AG10803 (cell line): Measurements from ENCODE around the gene PGC.

ENCODE experiments used
- DNase-seq: peaks from one replicate; pipeline ENCODE4 v3.0.0; 2010; ENCODE audit warnings: low read depth
- H3K4me3 ChIP-seq: 2 replicates; pipeline ENCODE4 v1.5.1; 2011; ENCODE audit warnings: mild to moderate bottlenecking, low read length, control low read depth
- TF ChIP-seq, protein P1 (sequence below): conservative IDR thresholded peaks from 2 replicates; pipeline ENCODE4 v1.5.1; 2011; ENCODE audit warnings: mild to moderate bottlenecking, low read length, control low read depth, inconsistent platforms

The PGC gene

DNA sequence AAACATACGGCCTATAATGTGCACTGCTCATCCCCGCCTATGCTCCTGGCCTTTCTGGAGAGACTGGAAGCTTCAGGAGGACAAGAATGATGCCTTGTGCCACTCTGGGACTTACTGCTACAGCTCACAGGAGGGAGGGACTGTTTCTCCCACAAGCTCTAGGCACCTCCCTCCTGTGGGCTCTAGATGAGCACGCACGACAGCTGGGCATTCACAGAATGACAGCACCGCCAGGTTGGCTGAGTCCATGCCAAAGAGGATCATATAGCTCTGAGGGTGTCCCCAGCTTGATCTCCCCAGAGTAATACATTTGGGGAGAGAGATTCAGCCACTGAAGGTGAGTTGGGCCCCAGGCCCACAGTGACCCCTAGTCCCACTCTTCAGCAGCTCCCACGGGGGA, 10.1 kb upstream of the PGC start:
- DNase-seq = no peak
- TF ChIP-seq, protein P1, sequence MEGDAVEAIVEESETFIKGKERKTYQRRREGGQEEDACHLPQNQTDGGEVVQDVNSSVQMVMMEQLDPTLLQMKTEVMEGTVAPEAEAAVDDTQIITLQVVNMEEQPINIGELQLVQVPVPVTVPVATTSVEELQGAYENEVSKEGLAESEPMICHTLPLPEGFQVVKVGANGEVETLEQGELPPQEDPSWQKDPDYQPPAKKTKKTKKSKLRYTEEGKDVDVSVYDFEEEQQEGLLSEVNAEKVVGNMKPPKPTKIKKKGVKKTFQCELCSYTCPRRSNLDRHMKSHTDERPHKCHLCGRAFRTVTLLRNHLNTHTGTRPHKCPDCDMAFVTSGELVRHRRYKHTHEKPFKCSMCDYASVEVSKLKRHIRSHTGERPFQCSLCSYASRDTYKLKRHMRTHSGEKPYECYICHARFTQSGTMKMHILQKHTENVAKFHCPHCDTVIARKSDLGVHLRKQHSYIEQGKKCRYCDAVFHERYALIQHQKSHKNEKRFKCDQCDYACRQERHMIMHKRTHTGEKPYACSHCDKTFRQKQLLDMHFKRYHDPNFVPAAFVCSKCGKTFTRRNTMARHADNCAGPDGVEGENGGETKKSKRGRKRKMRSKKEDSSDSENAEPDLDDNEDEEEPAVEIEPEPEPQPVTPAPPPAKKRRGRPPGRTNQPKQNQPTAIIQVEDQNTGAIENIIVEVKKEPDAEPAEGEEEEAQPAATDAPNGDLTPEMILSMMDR = no peak
- H3K4me3 ChIP-seq = no peak overlapping the region

DNA sequence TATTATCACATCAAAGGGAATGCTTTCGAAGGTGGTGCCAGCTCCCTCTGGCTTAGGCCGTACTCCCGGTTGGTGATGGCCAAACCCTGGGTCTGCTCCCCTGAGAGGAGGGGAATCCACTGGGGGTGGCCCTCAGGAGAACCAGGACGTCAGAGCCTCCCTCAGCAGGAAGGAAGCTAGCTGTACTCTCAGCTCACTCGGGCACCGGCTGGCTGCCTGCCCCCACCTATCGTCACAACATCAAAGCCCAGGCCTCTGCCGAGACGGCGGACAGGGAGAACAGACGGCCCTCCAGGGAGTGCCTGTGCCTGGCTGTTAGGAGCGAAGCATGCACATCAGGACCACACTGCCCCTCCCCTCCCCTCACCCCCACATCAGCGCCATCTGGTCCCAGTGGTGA, 9.2 kb upstream of the PGC start:
- TF ChIP-seq, protein P1 = no peak
- H3K4me3 ChIP-seq = no peak overlapping the region

DNA sequence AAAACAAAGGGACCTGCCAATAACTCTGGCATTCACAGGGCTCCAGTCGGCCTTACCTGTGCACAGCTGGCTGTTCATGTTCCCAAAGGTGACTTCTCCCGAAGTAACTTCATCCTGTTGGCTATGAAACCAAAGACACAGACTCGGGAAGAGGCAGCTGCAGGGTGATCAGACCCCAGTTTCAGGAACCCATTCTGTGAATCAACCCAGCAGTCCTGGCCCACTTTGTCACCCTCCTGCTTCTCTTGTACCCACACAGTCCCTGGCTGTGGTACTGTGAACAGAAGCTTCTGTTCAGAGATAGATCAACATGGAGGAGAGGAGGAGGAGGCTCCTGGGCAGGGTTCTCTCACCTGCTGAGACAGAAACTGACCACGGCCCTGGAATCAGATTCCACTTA, 8.7 kb upstream of the PGC start:
- DNase-seq = no peak
- TF ChIP-seq, protein P1 = no peak
- H3K4me3 ChIP-seq = no peak overlapping the region

More for the DNA sequence above, 9.2 kb upstream of the PGC start:
- no peak for DNase-seq

DNA sequence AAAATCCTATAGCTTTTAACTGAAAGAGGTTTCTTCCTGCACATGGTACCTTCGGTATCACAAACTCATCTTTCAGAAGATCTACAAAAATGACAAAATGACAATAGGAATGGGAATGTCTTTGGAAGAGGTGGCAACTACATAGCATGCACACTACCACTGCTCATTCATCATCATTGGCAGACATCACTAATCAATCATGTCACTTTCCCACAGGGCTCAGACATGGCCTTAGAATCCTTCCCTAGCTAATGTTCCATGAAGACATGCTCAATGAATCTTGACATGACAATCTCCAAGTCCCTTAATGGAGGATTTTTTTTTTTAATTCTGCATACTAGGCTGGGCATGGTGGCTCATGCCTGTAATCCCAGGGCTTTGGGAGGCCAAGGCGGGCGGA, 3.2 kb upstream of the PGC start:
- TF ChIP-seq, protein P1 = no peak
- no peak for DNase-seq
- no peak overlapping the region for H3K4me3 ChIP-seq

DNA sequence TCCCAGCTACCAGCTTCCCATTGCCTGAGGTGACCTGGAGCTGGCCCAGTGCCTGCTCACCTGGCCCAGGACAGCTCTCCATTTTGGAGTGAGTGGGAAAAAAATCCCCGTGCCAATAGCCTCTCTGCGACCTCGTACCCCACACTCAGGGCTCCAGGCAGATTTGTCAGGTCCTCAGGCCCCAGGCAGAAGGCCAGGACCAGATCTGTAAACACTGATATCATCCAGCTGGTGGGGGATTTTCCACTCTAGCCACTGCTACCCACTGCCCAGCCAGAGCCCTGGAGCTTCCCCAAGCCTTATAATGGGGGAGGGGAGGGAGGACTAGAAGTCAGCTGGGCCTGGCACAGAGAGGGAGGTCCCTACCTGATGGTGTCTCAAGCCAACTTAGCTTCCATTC, 1.3 kb upstream of the PGC start:
- no peak for DNase-seq
- TF ChIP-seq, protein P1 = no peak
- H3K4me3 ChIP-seq = no peak overlapping the region

DNA sequence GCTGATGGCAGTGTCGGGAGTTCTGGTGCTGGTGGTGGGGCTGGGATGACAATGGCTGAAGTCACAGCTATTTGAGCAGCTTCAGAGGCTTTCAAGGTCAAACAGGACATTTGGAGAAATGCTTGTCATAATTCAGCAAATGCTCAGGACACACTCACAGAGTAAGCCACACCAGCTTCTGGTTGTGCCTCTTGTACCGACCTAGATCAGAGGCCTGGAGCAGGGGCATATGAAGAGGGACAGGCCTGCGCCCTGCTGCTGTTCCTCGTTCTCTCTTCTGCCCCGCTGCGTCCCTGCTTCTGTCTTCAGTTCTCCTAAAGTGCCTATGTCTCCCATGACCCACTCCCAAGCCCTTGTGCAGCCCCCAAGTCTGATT, 893 bp upstream of the PGC start:
- H3K4me3 ChIP-seq = no peak overlapping the region
- TF ChIP-seq, protein P1 = no peak
- no peak for DNase-seq

DNA sequence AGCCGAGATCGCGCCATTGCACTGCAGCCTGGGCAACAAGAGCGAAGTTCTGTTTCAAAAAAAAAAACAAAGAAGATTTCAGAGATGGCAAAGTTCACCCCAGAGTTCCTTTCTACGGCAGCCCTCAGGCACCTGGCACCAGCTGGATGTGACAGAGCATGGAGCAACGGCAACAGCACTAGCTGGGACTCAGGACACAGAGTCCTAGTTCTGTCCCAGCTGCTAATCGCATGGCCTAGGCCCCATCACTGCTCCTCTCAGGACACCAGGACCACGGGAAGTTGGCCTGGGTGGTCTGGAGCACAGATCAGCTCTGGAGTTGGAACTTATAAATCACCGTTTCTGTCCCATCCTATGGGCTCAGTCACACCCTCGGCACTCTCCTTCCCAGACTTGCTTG, 1.1 kb downstream of the PGC start:
- DNase-seq = no peak
- TF ChIP-seq, protein P1 = no peak
- H3K4me3 ChIP-seq = no peak overlapping the region
